Stimulated activated CD8-positive, alpha-beta memory T cell treated with anti-CD3 and anti-CD28 coated beads, Interleukin-2, amount 100 ng/mL, for 1 hour (primary cell): ENCODE results near the gene HES4.
"Not testable (repeated sequence)": the region's sequence is repeated elsewhere in the genome, so short reads cannot be mapped to it uniquely, and the experiment has no call there.

Experiments
- DNase-seq, 2 donors: peaks; one replicate each; pipeline ENCODE4 v3.0.0-alpha.2; 2020; ENCODE audit warnings: low read depth in 2 of 2

Gene HES4

GRCh38 chr1:1017397-1018320, 17.8 kb upstream of the HES4 start:
- not testable (repeated sequence) for DNase-seq

- DNase-seq = no peak
Observed at GRCh38 chr1:1014799-1015681, 15.1 kb upstream of the HES4 start.

- no peak for DNase-seq
Observed at GRCh38 chr1:1013922-1014648, 14.2 kb upstream of the HES4 start.

GRCh38 chr1:1013105-1013921, 13.4 kb upstream of the HES4 start, which contains the start of gene ISG15:
TSS of gene ISG15 (plus strand) at chr1:1013497. CDS start at chr1:1013574, 77 bp downstream.
- peak; percentile 72 to 81 for DNase-seq

- not testable (repeated sequence) for DNase-seq
Observed at GRCh38 chr1:1012736-1013104, 12.8 kb upstream of the HES4 start.

GRCh38 chr1:1011396-1011949, 11.6 kb upstream of the HES4 start:
- no peak for DNase-seq

GRCh38 chr1:1010131-1010530, 10.2 kb upstream of the HES4 start:
- DNase-seq = not testable (repeated sequence)

GRCh38 chr1:1006305-1007159, 6.6 kb upstream of the HES4 start:
- no peak for DNase-seq

GRCh38 chr1:1005774-1006304, 5.9 kb upstream of the HES4 start:
- no peak for DNase-seq

GRCh38 chr1:1004780-1005697, 5.1 kb upstream of the HES4 start:
- DNase-seq = no peak

GRCh38 chr1:1004420-1004779, 4.5 kb upstream of the HES4 start:
- DNase-seq = no peak

- no peak for DNase-seq
Observed at GRCh38 chr1:1003618-1004419, 3.9 kb upstream of the HES4 start.

GRCh38 chr1:1001057-1001783, 1.3 kb upstream of the HES4 start:
- no peak for DNase-seq

- DNase-seq = peak; percentile 40 to 44
Observed at GRCh38 chr1:1000357-1001056, 610 bp upstream of the HES4 start.

GRCh38 chr1:998995-999724, 737 bp downstream of the HES4 start:
- DNase-seq = no peak

- DNase-seq = no peak
Observed at GRCh38 chr1:998745-998994, 1.2 kb downstream of the HES4 start.
